HepG2 (cell line): ENCODE data around the gene APBB2. TPM values are rescaled to one million over a fixed set of nuclear protein-coding genes. Genes with fewer than 3 reads are reported as not detected.

Experiments used
- ATAC-seq: fragments of 200-7000 bp; cut with Tn5 transposase; 3 replicates; pipeline ENCODE4 v1.9.1; 2020; ENCODE audit warnings: mild to moderate bottlenecking, moderate library complexity
- BruUV-seq: library from RNA; stranded (reverse); fragments of 400-500 nt; replicated peaks from 2 replicates; lab custom pipeline; 2021; lab: Mats Ljungman, UMichigan
- CTCF ChIA-PET: fragments of 300-600 bp; formaldehyde crosslinking; extraction: SDS; loops from one replicate; lab custom pipeline; 2021; ENCODE audit warnings: low total read pairs, inconsistent platforms, low intra/inter-chr PET ratio; lab: Yijun Ruan, JAX
- POLR2A ChIA-PET: fragments of 350-600 bp; sonication (Branson Sonifier 250); formaldehyde crosslinking; loops from one replicate; lab custom pipeline; 2020; ENCODE audit warnings: antibody characterized with exemption, inconsistent platforms; lab: Yijun Ruan, JAX
- DNase-seq: peaks from one replicate; pipeline ENCODE4 v3.0.0-alpha.2; 2015; ENCODE audit warnings: low spot score
- FAIRE-seq: peaks from 3 replicates; lab custom pipeline; 2011; peaks lifted over from hg19 to GRCh38; lab: Jason Lieb, UNC
- H2AFZ ChIP-seq: one replicate; pipeline ENCODE4 v1.6.1; 2011; ENCODE audit warnings: low read length, inconsistent platforms
- H3K27ac ChIP-seq: fragments of 300-600 bp; 3 replicates; pipeline ENCODE4 v1.8.0; 2011; ENCODE audit warnings: mixed run types, mild to moderate bottlenecking, mixed read lengths, low read length, inconsistent platforms; ENCODE audit not compliant: insufficient read depth; ENCODE audit errors: extremely low read length
- H3K27me3 ChIP-seq, 2 experiments: fragments of 200-600 bp in 1 of 2; 2 replicates in 1 of 2; 3 replicates in 1 of 2; pipeline versions ENCODE4 v1.6.0 to v1.8.0; 2011; ENCODE audit warnings: low read length in 2 of 2, mild to moderate bottlenecking in 2 of 2, moderate library complexity in 2 of 2, inconsistent platforms in 1 of 2; ENCODE audit not compliant: insufficient read depth in 2 of 2, control insufficient read depth in 1 of 2
- H3K36me3 ChIP-seq, 2 experiments: fragments of 200-600 bp in 1 of 2; replicated peaks in 1 of 2; 2 replicates in 1 of 2; 3 replicates in 1 of 2; pipeline versions ENCODE4 v1.5.1 to v1.8.0; 2011; ENCODE audit warnings: low read length in 2 of 2, inconsistent platforms in 1 of 2; ENCODE audit not compliant: insufficient read depth in 2 of 2, control insufficient read depth in 1 of 2
- H3K4me1 ChIP-seq: 2 replicates; pipeline ENCODE4 v1.5.1; 2012; ENCODE audit warnings: low read length, inconsistent platforms; ENCODE audit not compliant: insufficient read depth
- H3K4me2 ChIP-seq: 2 replicates; pipeline ENCODE4 v1.6.0; 2011; ENCODE audit warnings: low read depth, low read length, inconsistent platforms
- H3K4me3 ChIP-seq, 3 experiments: fragments of 200-600 bp in 1 of 3; sonication (generic), shearing (Covaris generic) in 1 of 3; replicated peaks in 1 of 3; 2 replicates each; pipeline ENCODE4 v1.5.1; 2011 to 2016; ENCODE audit warnings: low read length in 3 of 3, inconsistent platforms in 2 of 3, low read depth in 2 of 3, mild to moderate bottlenecking in 2 of 3, control low read depth in 1 of 3, mixed read lengths in 1 of 3; ENCODE audit not compliant: insufficient read depth in 1 of 3
- H3K79me2 ChIP-seq: one replicate; pipeline ENCODE4 v1.6.1; 2011; ENCODE audit warnings: low read length, inconsistent platforms; ENCODE audit not compliant: insufficient read depth
- H3K9ac ChIP-seq: 2 replicates; pipeline ENCODE4 v1.6.0; 2011; ENCODE audit warnings: mild to moderate bottlenecking, low read depth, low read length, inconsistent platforms; ENCODE audit not compliant: insufficient read depth
- H3K9me3 ChIP-seq: 2 replicates; pipeline ENCODE4 v1.5.1; 2012; ENCODE audit warnings: mild to moderate bottlenecking, low read length
- H4K20me1 ChIP-seq: 2 replicates; pipeline ENCODE4 v1.6.0; 2011; ENCODE audit warnings: inconsistent platforms, mild to moderate bottlenecking, low read length, moderate library complexity; ENCODE audit not compliant: insufficient read depth
- ARID4A ChIP-seq: sonication (generic); formaldehyde crosslinking; IDR thresholded peaks from 2 replicates; pipeline ENCODE4 v1.5.0; 2020; ENCODE audit warnings: mild to moderate bottlenecking, missing genetic modification reagents, borderline replicate concordance
- ARNTL ChIP-seq: sonication (generic); formaldehyde crosslinking; IDR thresholded peaks from 2 replicates; pipeline ENCODE4 v1.4.0; 2020; ENCODE audit warnings: mild to moderate bottlenecking, missing genetic modification reagents
- CCDC6 ChIP-seq: sonication (generic); formaldehyde crosslinking; IDR thresholded peaks from 2 replicates; pipeline ENCODE4 v1.8.1; 2022; ENCODE audit warnings: mild to moderate bottlenecking, missing genetic modification reagents, moderate library complexity
- CTCF ChIP-seq: sonication (generic); formaldehyde crosslinking; IDR thresholded peaks from 2 replicates; pipeline ENCODE4 v1.5.0; 2020; ENCODE audit warnings: mild to moderate bottlenecking, missing genetic modification reagents, moderate library complexity
- ELF1 ChIP-seq: sonication (generic); formaldehyde crosslinking; IDR thresholded peaks from 2 replicates; pipeline ENCODE4 v1.4.0; 2020; ENCODE audit warnings: missing genetic modification reagents
- MATR3 ChIP-seq: sonication (generic); formaldehyde crosslinking; IDR thresholded peaks from 2 replicates; pipeline ENCODE4 v1.4.0; 2020; ENCODE audit warnings: missing genetic modification reagents
- MYPOP ChIP-seq: sonication (generic); formaldehyde crosslinking; IDR thresholded peaks from 2 replicates; pipeline ENCODE4 v1.8.1; 2023; ENCODE audit warnings: mild to moderate bottlenecking, moderate library complexity, missing genetic modification reagents
- PREB ChIP-seq: sonication (generic); formaldehyde crosslinking; IDR thresholded peaks from 2 replicates; pipeline ENCODE4 v1.4.0; 2020; ENCODE audit warnings: missing genetic modification reagents
- U2AF2 ChIP-seq: fragments of 200-400 bp; formaldehyde crosslinking; IDR thresholded peaks from 2 replicates; pipeline ENCODE4 v1.6.1; 2017; ENCODE audit warnings: low read depth, mild to moderate bottlenecking, low read length
- ZNF296 ChIP-seq: sonication (generic); formaldehyde crosslinking; conservative IDR thresholded peaks from 2 replicates; pipeline ENCODE4 v1.5.0; 2020; ENCODE audit warnings: mild to moderate bottlenecking, missing genetic modification reagents
- ZNF382 ChIP-seq: sonication (generic); formaldehyde crosslinking; IDR thresholded peaks from 2 replicates; pipeline ENCODE4 v1.5.0; 2020; ENCODE audit warnings: missing genetic modification reagents, mild to moderate bottlenecking, borderline replicate concordance
- ZSCAN20 ChIP-seq: sonication (generic); formaldehyde crosslinking; IDR thresholded peaks from 2 replicates; pipeline ENCODE4 v1.4.0; 2020; ENCODE audit warnings: missing genetic modification reagents, mild to moderate bottlenecking, borderline replicate concordance
- WGBS: methylation state at CpG from one replicate; pipeline ENCODE4 v1.1.6; 2017; ENCODE audit warnings: low lambda C conversion rate; 5-methylcytosine and 5-hydroxymethylcytosine counted together
- in situ Hi-C: cut with HindIII; loops from 2 replicates; pipeline ENCODE4 v1.10.0; 2017; ENCODE audit warnings: low pct_unique_long_range_greater_than_20kb; ENCODE audit not compliant: extremely low pct_ligation_motif_present
- intact Hi-C: fragments of 100-400 bp; cut with micrococcal nuclease; formaldehyde crosslinking; loops from one replicate; pipeline ENCODE4 v1.10.0; 2022; ENCODE audit not compliant: unreplicated experiment
- polyA plus RNA-seq, 8 experiments: library from polyadenylated mRNA; depleted of rRNA in 3 of 8; stranded (reverse) in 7 of 8; unstranded in 1 of 8; fragments of >200 nt; fragmentation: Illumina TruSeq in 4 of 8; extraction: Trizol in 4 of 8; gene quantifications; 2 replicates each; pipeline versions ENCODE4 v1.2.1 to v1.2.3, GENCODE V29; 2011 to 2016; ENCODE audit warnings: low read depth in 4 of 8, missing spikeins in 1 of 8, mixed read lengths in 1 of 8; ENCODE audit not compliant: insufficient read depth in 1 of 8
- total RNA-seq, 5 experiments: library from RNA; depleted of rRNA; stranded (reverse); fragments of >200 nt; fragmentation: Illumina TruSeq; extraction: Trizol; gene quantifications; 2 replicates each; pipeline ENCODE4 v1.2.3, GENCODE V29; 2016; ENCODE audit warnings: low read depth in 1 of 5
- TF ChIP-seq, protein P1 (sequence below): sonication (generic); formaldehyde crosslinking; IDR thresholded peaks from 2 replicates; pipeline ENCODE4 v1.8.1; 2022; ENCODE audit warnings: mild to moderate bottlenecking, missing genetic modification reagents

Gene APBB2
- total and polyA plus RNA-seq, 2 of the 13 experiments (the other 11 are each of a cell fraction or from before 2014, with no cell fraction given): 11.7 to 17.0 TPM

DNA sequence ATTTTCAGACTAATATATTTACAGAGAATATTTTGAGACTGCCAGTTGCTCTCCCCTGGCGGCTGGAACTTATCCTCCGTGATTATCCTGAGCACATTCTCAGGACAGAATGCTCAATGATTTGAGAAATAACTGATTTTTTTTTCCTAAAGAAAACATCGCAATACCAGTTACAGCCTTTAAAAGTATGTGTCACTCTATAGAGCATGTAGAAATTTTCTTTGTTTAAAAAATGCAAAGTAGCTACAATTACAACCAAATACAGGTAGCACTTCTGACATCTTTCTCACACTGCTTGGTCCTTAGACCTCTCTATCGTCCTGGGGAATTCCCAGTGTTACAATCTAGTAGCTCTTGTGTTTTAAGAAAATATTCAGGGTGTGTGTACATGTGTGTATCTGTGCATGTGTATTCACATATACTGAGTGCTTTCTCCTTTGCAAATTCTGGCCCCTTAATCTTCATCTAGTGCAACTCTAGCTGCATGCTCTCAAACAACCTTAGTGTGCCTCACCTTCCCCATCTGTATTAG, 13.8 kb downstream of the APBB2 start:
- intact Hi-C loops: no loop called here
- no peak for FAIRE-seq
- CTCF ChIA-PET: no interaction called here

More for the DNA sequence above, 13.8 kb downstream of the APBB2 start:
- Histone ChIP-seq H3K9ac (no peak overlapping the region), H2AFZ (no peak overlapping the region), H3K36me3 (no peaks in the 10 kb centered on the region), H3K79me2 (peaks cover 68% of the 10 kb centered on the region), H4K20me1 (no peaks in the 10 kb centered on the region; the same call in 1 of the 2 replicates), H3K4me3 (no peak overlapping the region), H3K4me1 (peaks cover 36% of the 10 kb centered on the region), H3K27ac (no peak overlapping the region), H3K27me3 (no peaks in the 10 kb centered on the region; a peak in 1 of 5 replicates), H3K9me3 (no peaks in the 10 kb centered on the region), H3K4me2 (no peak overlapping the region)
- TF ChIP-seq ZSCAN20 (CRISPR knock-in tag): no peak
- no peak for TF ChIP-seq CTCF
- TF ChIP-seq MYPOP (CRISPR knock-in tag): no peak
- TF ChIP-seq CCDC6 (CRISPR knock-in tag): no peak
- TF ChIP-seq ARNTL (CRISPR knock-in tag): no peak
- no peak for TF ChIP-seq ELF1 (CRISPR knock-in tag)
- TF ChIP-seq, protein P1, sequence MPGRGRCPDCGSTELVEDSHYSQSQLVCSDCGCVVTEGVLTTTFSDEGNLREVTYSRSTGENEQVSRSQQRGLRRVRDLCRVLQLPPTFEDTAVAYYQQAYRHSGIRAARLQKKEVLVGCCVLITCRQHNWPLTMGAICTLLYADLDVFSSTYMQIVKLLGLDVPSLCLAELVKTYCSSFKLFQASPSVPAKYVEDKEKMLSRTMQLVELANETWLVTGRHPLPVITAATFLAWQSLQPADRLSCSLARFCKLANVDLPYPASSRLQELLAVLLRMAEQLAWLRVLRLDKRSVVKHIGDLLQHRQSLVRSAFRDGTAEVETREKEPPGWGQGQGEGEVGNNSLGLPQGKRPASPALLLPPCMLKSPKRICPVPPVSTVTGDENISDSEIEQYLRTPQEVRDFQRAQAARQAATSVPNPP (CRISPR knock-in tag): no peak
- TF ChIP-seq ZNF296: no peak
- no peak for TF ChIP-seq U2AF2
- no peak for TF ChIP-seq ARID4A
- no peak for TF ChIP-seq PREB (CRISPR knock-in tag)
- no peak for TF ChIP-seq ZNF382 (CRISPR knock-in tag)
- TF ChIP-seq MATR3 (CRISPR knock-in tag): no peak
- in situ Hi-C loops: no loop called here
- BruUV-seq: no TSS peak
- DNase-seq: no peak
- ATAC-seq: no peak
- WGBS: 97% methylated on average over 4 of the region's 4 CpGs
- POLR2A ChIA-PET: no interaction called here
